Measurements from ENCODE around the gene PHACTR2.

PHACTR2 gene

GRCh38 chr6:143743301-143744166, 65.8 kb downstream of the PHACTR2 start:
- no peak for TF ChIP-seq CTCF (IDR thresholded peaks at IDR 0.05)
- H3K27ac ChIP-seq: peak overlapping the region; percentile 84
- H3K4me1 ChIP-seq (ENCODE audit: control insufficient read depth in 1 of 2, insufficient read depth in 1 of 2, low read depth in 1 of 2, low read length in 1 of 2): peaks cover 34 to 49% of the 10 kb centered on the region in 2 experiments
- H3K27me3 ChIP-seq: no peaks in the 10 kb centered on the region
- H3K9me3 ChIP-seq: no peaks in the 10 kb centered on the region
- no peak overlapping the region for H3K4me3 ChIP-seq (ENCODE audit: low read depth in 1 of 2, low read length in 1 of 2)
- H3K36me3 ChIP-seq: no peaks in the 10 kb centered on the region

- TF ChIP-seq CTCF (IDR thresholded peaks at IDR 0.05): no peak
- no peaks in the 10 kb centered on the region for H3K9me3 ChIP-seq
- H3K4me3 ChIP-seq (ENCODE audit: low read depth in 1 of 2, low read length in 1 of 2): no peak overlapping the region
- peaks cover 32 to 43% of the 10 kb centered on the region in 2 experiments for H3K4me1 ChIP-seq (ENCODE audit: control insufficient read depth in 1 of 2, insufficient read depth in 1 of 2, low read depth in 1 of 2, low read length in 1 of 2)
- no peaks in the 10 kb centered on the region for H3K36me3 ChIP-seq
- no peaks in the 10 kb centered on the region for H3K27me3 ChIP-seq
- H3K27ac ChIP-seq: no peak overlapping the region
These were observed 66.9 kb downstream of the PHACTR2 start for GRCh38 chr6:143744551-143745165.

DNA sequence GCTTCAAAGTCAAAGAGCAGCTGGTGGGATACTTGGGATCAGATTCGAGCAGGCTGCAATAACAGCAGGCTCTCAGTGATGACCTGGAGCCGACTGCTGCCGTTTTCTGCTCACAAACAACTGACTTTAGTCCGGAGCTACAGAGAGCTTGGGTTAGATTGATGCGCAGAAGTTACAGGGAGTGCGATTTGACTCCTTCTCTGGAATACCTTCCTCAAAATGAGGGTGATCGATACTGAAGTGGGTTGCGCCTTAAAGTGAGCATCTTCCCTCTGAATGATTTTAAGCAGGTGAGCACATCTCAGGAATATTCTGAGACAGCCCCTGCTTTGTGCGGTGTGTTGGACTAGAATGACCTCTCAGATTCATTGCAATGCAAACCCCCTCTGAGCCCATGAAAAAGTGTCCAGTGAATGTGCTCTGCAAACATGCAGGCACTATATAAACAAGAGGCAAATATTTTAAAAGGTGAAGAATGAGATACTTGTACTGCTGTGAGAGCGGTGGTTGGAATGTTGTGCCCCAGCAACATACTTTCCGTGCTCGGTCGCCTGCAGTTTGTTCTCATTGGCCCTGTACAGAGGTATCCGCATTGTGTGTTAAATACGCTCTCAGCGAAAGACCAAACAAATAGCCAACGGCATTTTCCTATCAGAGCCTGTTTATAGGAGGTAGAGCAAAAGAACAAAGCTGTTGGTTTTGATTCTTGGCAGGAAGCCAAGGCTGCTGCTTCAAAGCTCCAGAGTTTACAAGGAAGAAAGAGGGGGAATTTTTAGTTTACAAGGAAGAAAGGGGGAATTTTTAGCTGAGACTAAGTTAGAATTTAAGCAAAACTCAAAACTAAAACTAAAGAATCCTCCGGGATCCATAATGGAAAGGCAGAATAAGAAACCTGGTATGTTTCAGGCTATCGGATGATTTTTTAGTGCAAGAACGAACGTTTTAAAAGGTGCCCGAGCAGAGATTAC, 67.7 kb downstream of the PHACTR2 start:
- Histone ChIP-seq H3K4me3 (ENCODE audit: low read depth in 1 of 2, low read length in 1 of 2) (no peak overlapping the region), H3K27ac (no peak overlapping the region), H3K4me1 (ENCODE audit: control insufficient read depth in 1 of 2, insufficient read depth in 1 of 2, low read depth in 1 of 2, low read length in 1 of 2) (peaks cover 24 to 35% of the 10 kb centered on the region in 2 experiments), H3K36me3 (no peaks in the 10 kb centered on the region), H3K9me3 (no peaks in the 10 kb centered on the region), H3K27me3 (no peaks in the 10 kb centered on the region)
- no peak for TF ChIP-seq CTCF (IDR thresholded peaks at IDR 0.05)

- Histone ChIP-seq H3K4me1 (ENCODE audit: control insufficient read depth in 1 of 2, insufficient read depth in 1 of 2, low read depth in 1 of 2, low read length in 1 of 2) (peaks cover 15 to 25% of the 10 kb centered on the region in 2 experiments), H3K9me3 (no peaks in the 10 kb centered on the region), H3K27me3 (no peaks in the 10 kb centered on the region), H3K36me3 (no peaks in the 10 kb centered on the region), H3K27ac (no peak overlapping the region), H3K4me3 (ENCODE audit: low read depth in 1 of 2, low read length in 1 of 2) (no peak overlapping the region)
- no peak for TF ChIP-seq CTCF (IDR thresholded peaks at IDR 0.05)
These were observed 68.7 kb downstream of the PHACTR2 start for GRCh38 chr6:143746202-143747119.

All from neutrophil (primary cell).